ENCODE measurements around the gene FIBCD1. TPM values are rescaled to one million over a fixed set of nuclear protein-coding genes. Genes with fewer than 3 reads are reported as not detected.

The FIBCD1 gene
- total and polyA plus RNA-seq, 2 experiments from 2014 or later, result 20.2 to 23.7 TPM

DNA sequence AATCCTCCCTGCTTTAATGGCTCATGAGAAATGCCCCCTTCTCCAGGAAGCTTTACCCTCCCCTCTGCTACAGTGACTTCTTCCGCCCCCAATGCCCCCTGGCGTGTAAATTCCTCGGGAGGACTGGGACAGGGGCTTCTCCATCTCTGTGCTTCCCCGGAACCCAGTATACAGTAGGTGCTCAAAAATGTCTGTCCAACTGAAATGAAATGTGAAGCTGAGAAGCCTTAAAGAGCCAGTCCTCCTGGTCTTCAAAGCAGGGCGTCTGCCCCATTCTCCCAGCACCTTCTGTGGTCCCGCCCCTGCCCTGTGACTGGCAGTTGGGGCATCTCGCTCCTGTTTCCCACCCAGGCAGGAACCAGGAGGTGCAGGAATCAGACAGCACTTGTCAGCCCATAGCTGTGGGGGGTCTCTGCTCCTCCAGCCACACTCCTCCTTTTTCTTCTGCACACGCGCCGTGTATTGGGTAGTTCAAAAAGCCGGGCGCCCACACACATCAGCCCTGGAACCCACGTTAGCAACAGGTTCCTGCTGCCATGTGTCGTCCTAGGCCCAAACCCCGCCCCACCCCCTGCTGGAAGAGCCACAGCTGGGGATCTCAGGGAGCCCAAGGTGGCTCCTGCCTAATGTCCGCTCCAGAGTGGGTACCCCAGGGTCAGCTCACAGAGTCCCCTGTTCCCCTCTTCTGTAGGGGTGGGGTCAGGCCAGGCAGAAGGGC lies 16.0 kb downstream of the FIBCD1 start:
- no peak for DNase-seq
- TF ChIP-seq EZH2phosphoT487 (IDR thresholded peaks at IDR 0.05; ENCODE audit: insufficient read depth, low read depth) (no peak), EZH2 (IDR thresholded peaks at IDR 0.05; ENCODE audit: insufficient read depth, poor library complexity, severe bottlenecking) (no peak)
- H2AFZ ChIP-seq, result no peak overlapping the region
- no peaks in the 10 kb centered on the region for H3K79me2 ChIP-seq (ENCODE audit: insufficient read depth)
- no peak overlapping the region for H3K27ac ChIP-seq
- no peaks in the 10 kb centered on the region for H3K9me3 ChIP-seq (ENCODE audit: low read depth)
- H3K4me3 ChIP-seq, result no peak overlapping the region
- peaks cover 4% of the 10 kb centered on the region for H3K4me1 ChIP-seq (ENCODE audit: insufficient read depth)
- no peaks in the 10 kb centered on the region for H3K36me3 ChIP-seq (ENCODE audit: low read depth)
- H3K27me3 ChIP-seq (replicated peaks; ENCODE audit: insufficient read depth), result 0 out of 2 replicates have a peak, but pooled peaks cover 4% of the 10 kb centered on the region
- no peaks in the 10 kb centered on the region for H3F3A ChIP-seq (ENCODE audit: insufficient read depth)
- no peaks in the 10 kb centered on the region for H3K9me2 ChIP-seq (ENCODE audit: insufficient read depth)
- in situ Hi-C loops (cut with MboI), result no loop called here
- WGBS, 2 experiments (ENCODE audit: low coverage in 1 of 2, low lambda C conversion rate in 2 of 2, missing lambda C conversion rate in 2 of 2), result 86% methylated on average over 14 to 16 of the region's 16 CpGs
- no peak overlapping the region for H3K9ac ChIP-seq
- H3K4me2 ChIP-seq (ENCODE audit: unreplicated experiment), result no peak overlapping the region
- no peaks in the 10 kb centered on the region for H4K20me1 ChIP-seq (ENCODE audit: insufficient read depth)

DNA sequence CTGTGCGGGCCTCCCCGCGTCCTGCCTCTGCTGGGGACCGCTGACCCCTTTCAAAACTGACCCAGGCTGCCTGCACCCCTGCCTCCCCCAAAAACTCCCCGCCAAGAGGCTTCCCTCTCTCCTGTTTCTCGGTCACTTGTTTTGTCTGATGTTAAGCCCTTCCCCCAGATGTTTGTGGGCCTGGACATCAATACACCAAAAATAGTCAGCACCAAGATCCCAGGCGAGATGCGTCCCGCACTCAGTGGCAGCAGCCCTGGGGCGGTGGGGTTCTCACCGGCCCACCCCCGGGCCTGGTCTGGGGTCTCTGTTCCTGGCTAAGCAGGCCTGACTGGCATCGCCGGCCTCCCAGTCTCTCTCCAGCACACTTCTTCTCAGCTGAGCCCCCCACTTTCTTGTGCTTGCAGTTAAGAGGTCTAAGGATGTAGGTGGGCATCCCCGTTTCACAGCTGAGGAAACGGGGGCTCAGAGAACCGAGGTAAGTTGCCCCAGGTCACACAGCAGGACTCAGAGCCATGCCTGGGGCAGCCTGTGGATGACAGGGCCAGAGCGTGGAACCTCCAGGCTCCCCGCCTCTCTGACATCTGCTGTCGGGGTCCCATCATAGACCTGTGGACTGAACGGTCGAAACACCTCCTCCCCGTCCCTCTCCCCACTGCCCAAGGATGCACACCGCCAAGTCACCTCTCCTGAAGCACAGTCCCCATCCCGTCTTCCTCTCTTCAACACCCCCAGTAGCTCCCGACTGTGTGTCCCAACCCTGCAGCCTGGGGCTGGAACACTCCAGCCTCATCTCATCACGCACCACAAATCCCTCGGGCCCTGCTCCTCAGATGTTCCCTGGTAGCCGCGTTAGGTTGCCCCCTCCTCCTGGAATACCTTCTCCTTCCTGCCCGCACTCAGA lies 16.8 kb downstream of the FIBCD1 start:
- H3K27me3 ChIP-seq (replicated peaks; ENCODE audit: insufficient read depth), result 0 out of 2 replicates have a peak, but pooled peaks cover 4% of the 10 kb centered on the region
- H2AFZ ChIP-seq, result no peak overlapping the region
- H3K4me1 ChIP-seq (ENCODE audit: insufficient read depth), result no peaks in the 10 kb centered on the region
- DNase-seq, result no peak
- no peaks in the 10 kb centered on the region for H3K36me3 ChIP-seq (ENCODE audit: low read depth)
- H3K79me2 ChIP-seq (ENCODE audit: insufficient read depth), result no peaks in the 10 kb centered on the region
- TF ChIP-seq EZH2 (IDR thresholded peaks at IDR 0.05; ENCODE audit: insufficient read depth, poor library complexity, severe bottlenecking), result no peak
- no peak for TF ChIP-seq EZH2phosphoT487 (IDR thresholded peaks at IDR 0.05; ENCODE audit: insufficient read depth, low read depth)
- H3K4me3 ChIP-seq, result no peak overlapping the region
- in situ Hi-C loops (cut with MboI), result no loop called here
- 83 to 86% methylated on average over 30 to 31 of the region's 31 CpGs for WGBS, 2 experiments (ENCODE audit: low coverage in 1 of 2, low lambda C conversion rate in 2 of 2, missing lambda C conversion rate in 2 of 2)
- H4K20me1 ChIP-seq (ENCODE audit: insufficient read depth), result no peaks in the 10 kb centered on the region
- no peaks in the 10 kb centered on the region for H3K9me3 ChIP-seq (ENCODE audit: low read depth)
- H3K9me2 ChIP-seq (ENCODE audit: insufficient read depth), result no peaks in the 10 kb centered on the region
- H3K9ac ChIP-seq, result no peak overlapping the region
- no peaks in the 10 kb centered on the region for H3F3A ChIP-seq (ENCODE audit: insufficient read depth)
- no peak overlapping the region for H3K27ac ChIP-seq
- H3K4me2 ChIP-seq (ENCODE audit: unreplicated experiment), result no peak overlapping the region

DNA sequence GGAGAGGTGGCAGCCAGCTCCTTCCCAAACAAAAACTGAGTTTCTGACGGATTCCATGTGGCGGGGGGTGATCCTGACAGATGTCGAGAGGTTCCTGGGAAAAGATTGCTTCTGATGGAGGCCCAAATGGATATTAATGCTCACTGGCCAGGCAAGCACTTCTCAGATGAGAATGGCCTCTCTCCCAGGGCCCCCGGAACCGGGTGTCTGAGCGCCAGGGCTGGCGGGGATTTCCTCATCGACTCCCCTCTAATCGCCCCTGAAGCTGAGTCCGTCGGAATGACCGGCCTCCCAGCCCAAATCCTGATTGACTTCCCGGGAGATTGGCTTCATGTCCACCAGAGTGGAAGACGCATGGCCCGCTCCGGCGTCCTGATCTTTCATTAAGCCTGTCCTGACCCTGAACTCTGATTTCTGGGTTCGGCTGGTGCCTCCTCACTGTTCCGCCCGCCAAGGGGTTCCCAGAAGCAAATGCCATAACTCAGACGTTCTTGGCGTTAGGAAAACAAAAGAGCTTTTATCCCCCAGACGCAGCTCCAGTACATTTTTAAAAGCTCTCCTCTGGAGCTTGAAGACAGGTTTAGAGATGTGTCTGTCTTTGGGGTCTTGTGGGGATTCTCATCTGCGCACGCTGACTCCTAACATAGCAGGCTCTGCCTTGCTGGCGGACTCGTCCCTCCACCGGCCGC lies 17.6 kb downstream of the FIBCD1 start:
- in situ Hi-C loops (cut with MboI), result no loop called here
- 83 to 84% methylated on average over 26 to 29 of the region's 29 CpGs for WGBS, 2 experiments (ENCODE audit: low coverage in 1 of 2, low lambda C conversion rate in 2 of 2, missing lambda C conversion rate in 2 of 2)
- H4K20me1 ChIP-seq (ENCODE audit: insufficient read depth), result no peaks in the 10 kb centered on the region

DNA sequence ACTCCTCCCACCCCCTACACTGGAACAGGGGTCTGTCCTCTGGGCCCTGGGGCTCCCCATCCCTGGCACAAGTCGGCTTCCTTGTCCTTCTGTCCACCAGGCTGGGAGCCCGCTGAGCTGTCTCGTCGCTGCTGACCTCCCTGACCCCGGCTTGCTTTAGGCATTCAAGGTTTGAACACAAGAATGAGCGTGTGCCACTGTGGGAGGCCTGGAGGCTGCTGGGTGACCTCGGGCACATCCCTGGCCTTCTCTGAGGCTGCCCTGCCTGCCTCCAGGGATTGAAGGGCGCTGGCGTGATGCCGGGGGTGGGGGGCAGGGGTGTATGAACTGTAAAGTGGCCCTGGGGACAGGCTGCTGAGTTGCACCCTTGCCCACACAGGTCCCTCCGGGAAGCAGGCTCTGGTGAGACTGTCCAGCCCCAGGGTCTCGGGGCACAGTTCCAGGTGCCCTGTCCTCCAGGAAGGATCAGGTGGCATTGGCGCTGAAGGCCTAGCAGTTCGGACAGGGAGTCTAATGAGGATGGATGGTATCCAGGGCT lies 18.2 kb downstream of the FIBCD1 start:
- Histone ChIP-seq H3K79me2 (ENCODE audit: insufficient read depth) (no peaks in the 10 kb centered on the region), H4K20me1 (ENCODE audit: insufficient read depth) (no peaks in the 10 kb centered on the region), H3K36me3 (ENCODE audit: low read depth) (no peaks in the 10 kb centered on the region), H3K4me2 (ENCODE audit: unreplicated experiment) (no peak overlapping the region), H3K4me1 (ENCODE audit: insufficient read depth) (no peaks in the 10 kb centered on the region), H3K27me3 (replicated peaks; ENCODE audit: insufficient read depth) (0 out of 2 replicates have a peak, but pooled peaks cover 4% of the 10 kb centered on the region), H2AFZ (no peak overlapping the region), H3F3A (ENCODE audit: insufficient read depth) (no peaks in the 10 kb centered on the region), H3K9me2 (ENCODE audit: insufficient read depth) (no peaks in the 10 kb centered on the region), H3K9me3 (ENCODE audit: low read depth) (no peaks in the 10 kb centered on the region), H3K4me3 (no peak overlapping the region), H3K9ac (no peak overlapping the region), H3K27ac (no peak overlapping the region)
- in situ Hi-C loops (cut with MboI), result no loop called here
- no peak for DNase-seq
- TF ChIP-seq EZH2 (IDR thresholded peaks at IDR 0.05; ENCODE audit: insufficient read depth, poor library complexity, severe bottlenecking) (no peak), EZH2phosphoT487 (IDR thresholded peaks at IDR 0.05; ENCODE audit: insufficient read depth, low read depth) (no peak)
- 82% methylated on average over 12 to 14 of the region's 14 CpGs for WGBS, 2 experiments (ENCODE audit: low coverage in 1 of 2, low lambda C conversion rate in 2 of 2, missing lambda C conversion rate in 2 of 2)

More for the DNA sequence above, 17.6 kb downstream of the FIBCD1 start:
- Histone ChIP-seq H3K79me2 (ENCODE audit: insufficient read depth) (no peaks in the 10 kb centered on the region), H3K27me3 (replicated peaks; ENCODE audit: insufficient read depth) (0 out of 2 replicates have a peak, but pooled peaks cover 4% of the 10 kb centered on the region), H3K9me2 (ENCODE audit: insufficient read depth) (no peaks in the 10 kb centered on the region), H3K4me1 (ENCODE audit: insufficient read depth) (no peaks in the 10 kb centered on the region), H3K4me3 (no peak overlapping the region), H3F3A (ENCODE audit: insufficient read depth) (no peaks in the 10 kb centered on the region), H3K27ac (no peak overlapping the region), H2AFZ (no peak overlapping the region), H3K9ac (no peak overlapping the region), H3K4me2 (ENCODE audit: unreplicated experiment) (no peak overlapping the region), H3K36me3 (ENCODE audit: low read depth) (no peaks in the 10 kb centered on the region), H3K9me3 (ENCODE audit: low read depth) (no peaks in the 10 kb centered on the region)
- TF ChIP-seq EZH2 (IDR thresholded peaks at IDR 0.05; ENCODE audit: insufficient read depth, poor library complexity, severe bottlenecking), result no peak
- TF ChIP-seq EZH2phosphoT487 (IDR thresholded peaks at IDR 0.05; ENCODE audit: insufficient read depth, low read depth), result no peak
- no peak for DNase-seq
